Inferior parietal cortex (tissue), 1 donor: ENCODE results near the gene MED29.

Experiments used
- DNase-seq: peaks from one replicate; pipeline ENCODE4 v3.0.0-alpha.2; 2016; ENCODE audit errors: extremely low spot score

MED29 gene

DNA sequence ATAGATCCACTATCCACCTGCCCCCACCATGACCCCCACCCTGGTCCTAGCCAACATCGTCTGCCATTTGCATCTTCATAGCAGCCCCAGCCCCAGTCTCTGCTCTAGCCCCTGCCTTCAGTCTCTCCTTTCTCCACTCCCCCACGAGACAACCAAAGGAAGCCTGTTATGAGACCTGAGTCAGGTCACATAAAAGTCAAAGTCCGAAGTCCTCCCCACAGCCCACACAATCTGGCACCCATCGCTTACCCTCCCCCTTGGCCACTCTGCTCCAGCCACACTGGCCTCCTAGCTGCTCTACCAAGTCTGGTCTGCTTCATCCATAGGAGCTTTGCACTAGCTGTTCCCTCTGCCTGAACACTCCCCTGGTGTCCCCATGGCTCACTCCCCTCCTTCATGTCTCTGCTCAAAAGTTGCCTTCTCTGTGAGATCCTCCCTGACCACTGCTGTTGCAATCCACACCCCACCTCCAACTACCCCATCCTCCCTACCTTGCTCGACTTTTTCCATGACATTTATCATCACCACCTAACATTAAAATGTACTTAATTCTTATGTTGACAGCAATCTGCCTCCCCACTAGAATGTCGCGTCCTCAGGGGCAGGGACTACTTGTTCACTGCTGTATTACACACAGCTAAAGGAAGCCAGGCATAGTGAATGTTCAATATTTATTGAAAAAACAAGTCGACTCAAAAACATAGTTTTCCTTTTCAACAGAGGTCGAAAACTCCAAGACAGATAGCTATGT lies 20.1 kb downstream of the MED29 start:
- DNase-seq = no peak

DNA sequence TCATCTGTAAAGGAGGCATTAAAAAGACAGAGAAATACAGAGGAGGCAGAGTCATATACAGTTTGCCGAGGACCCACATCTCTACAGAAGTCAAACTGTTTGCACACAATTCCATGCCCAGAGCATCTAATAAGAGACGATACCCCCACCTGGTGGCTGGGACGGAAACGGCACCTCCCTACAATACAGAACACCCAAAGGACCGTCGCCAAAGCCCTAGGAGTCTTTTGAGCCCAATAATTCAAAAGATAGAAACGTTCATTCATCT lies 20.6 kb downstream of the MED29 start:
- DNase-seq = peak; percentile 91

DNA sequence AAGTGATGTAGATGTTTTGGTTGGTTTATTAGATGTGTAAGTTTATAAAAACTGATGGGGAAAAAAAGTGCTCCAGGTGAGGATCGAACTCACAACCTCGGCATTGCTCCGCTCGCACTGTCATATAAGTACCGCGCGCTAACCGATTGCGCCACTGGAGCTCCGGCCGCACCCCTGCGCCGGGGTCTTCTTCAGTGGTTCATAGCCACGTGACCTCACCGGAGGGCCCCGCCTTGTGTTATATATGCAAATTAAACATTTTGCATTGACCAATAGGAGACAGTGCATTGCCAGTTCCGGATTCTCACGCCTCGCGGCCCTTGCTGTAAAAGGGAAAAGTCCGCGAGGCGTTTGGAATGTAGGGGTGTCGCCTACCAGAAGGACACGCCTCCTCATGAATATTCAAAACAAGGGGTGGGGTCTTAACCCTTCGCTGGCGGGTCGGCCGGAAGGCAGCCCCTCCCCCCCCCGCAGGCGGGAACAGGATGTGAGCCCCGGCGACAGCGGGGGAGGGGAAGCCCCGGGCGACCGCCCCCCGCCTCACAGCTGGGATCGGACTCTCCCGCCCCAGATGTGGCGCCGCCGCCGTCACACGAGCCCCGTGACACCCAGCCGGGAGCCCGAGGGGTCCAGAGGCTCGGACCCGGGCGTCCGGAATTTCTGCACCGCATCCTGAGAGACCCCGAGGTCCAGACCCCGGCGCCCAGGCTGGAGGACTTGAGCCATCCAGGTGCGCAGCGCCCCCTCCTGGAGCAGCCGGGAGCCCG lies 21.1 kb downstream of the MED29 start, which contains the start of gene PLEKHG2:
Gene PLEKHG2 (plus strand): TSS at position 570 of the 767 bp plus-strand sequence. CDS start 1,418 bp downstream, outside the sequence.
- DNase-seq = peak; percentile 98

DNA sequence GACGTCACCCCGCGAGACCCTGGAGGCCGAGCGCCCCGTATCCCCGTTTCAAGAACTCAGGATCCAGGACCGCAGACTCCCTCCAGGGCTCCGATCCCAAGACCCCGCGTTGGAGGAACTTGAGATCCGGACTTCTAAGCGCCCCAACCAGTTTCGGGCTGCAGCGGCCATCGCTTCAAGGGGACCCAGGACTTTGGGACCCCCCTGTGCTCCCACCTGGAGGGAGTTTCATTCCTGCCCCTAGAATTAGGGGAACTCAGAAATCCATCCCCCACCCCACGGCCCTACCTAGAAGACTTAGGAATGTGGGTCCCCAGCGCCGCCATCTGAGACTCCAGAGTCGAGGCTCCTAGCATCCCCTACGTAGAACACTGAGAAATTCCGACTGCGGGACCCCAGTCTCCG lies 21.7 kb downstream of the MED29 start:
- DNase-seq = no peak

DNA sequence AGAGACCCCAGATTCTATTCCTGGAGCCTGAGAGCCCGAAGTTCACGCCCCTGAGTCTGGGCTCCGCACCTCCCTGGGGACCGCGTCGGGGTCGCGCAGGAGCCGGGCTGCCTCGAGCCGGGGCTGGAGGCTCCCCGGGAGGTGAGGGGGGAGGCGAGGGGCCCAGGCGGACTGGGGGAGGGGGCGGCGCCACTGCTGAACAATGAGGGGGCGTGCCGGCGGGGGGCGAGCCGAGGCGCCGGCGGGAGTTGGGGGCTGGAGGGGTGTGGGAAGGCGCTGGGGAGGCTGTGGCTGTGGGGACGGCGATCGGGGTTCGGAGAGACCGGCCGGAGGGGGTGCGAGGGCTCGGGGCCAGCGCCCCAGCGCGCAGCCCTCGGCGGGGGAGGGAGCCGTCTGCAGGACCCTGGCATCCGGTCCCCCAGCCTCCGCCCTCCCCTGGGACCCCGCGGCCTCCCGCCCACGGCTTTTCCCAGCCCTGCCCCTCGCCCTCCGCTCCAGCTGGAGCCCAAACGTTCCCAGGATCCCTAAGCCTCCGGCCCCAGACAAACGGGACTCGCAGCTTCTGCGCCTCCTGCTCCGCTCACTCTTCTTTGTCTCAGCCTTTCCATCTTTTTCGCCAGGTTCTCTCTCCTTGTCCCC lies 22.2 kb downstream of the MED29 start:
- DNase-seq = no peak

DNA sequence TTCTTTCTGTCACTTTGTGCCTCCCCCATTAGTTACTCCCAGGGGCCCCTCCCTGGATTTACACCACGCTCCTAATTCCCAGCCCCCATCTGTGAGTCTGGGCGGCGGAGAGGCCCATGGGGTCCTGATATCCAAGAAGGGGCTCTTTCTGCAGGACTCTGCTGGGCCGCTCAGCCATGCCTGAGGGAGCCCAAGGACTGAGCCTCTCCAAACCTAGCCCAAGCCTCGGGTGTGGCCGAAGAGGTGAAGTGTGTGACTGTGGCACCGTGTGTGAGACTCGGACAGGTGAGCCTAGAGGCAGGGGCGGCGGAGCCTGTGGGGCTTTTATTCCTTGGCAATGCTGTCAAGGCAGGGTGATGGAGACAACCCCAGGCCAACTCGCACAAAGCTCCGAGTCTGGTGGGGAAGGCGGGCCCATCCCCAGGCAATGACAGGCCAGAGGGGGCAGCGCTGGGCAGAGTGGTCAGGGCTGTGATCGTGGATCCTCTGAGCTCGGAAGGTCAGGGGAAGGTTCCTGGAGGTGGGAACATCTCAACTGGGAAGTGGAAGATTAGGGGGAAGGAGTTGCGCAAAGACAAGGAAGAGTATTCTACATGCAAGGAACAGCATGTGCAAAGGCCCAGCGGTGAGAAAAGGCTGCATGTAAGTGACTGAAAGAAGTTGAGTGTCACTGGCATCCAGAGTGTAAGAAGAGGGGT lies 22.9 kb downstream of the MED29 start:
- no peak for DNase-seq

DNA sequence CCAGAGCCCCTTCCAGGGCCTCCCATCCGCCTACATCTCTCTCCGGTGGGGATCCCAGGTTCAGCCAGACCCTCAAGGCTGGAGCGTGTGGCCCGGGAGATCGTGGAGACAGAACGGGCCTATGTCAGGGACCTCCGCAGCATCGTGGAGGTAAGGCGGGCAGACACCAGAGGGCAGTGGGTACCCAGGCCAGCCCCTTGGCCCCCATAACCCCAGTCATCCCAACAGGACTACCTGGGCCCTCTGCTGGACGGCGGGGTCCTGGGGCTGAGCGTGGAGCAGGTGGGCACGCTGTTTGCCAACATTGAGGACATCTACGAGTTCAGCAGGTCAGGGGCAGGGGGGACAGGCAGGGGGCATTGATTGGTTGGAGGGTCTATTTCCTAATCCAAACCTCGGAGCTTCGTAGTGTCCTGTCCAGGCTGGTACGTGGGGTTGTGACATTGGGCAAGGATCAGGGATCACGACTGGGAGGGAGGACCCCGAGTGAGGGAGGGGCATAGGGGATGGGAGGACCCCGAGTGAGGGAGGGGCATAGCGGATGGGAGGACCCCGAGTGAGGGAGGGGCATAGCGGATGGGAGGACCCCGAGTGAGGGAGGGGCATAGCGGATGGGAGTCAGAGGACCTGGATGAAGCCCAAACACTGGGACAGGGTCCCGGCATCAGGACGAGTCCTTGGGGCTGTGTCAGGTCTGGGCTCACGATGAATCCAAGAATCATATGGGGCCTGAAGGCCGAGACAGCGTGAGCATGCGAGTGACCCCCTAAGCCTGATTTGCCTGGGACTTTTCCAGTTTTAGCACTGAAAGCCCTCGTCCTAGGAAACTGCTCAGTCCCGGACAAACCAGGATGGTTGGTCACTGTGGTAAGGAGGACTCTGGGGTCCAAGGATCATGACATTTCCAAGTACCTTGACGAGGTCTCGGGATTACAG lies 24.2 kb downstream of the MED29 start:
- no peak for DNase-seq

DNA sequence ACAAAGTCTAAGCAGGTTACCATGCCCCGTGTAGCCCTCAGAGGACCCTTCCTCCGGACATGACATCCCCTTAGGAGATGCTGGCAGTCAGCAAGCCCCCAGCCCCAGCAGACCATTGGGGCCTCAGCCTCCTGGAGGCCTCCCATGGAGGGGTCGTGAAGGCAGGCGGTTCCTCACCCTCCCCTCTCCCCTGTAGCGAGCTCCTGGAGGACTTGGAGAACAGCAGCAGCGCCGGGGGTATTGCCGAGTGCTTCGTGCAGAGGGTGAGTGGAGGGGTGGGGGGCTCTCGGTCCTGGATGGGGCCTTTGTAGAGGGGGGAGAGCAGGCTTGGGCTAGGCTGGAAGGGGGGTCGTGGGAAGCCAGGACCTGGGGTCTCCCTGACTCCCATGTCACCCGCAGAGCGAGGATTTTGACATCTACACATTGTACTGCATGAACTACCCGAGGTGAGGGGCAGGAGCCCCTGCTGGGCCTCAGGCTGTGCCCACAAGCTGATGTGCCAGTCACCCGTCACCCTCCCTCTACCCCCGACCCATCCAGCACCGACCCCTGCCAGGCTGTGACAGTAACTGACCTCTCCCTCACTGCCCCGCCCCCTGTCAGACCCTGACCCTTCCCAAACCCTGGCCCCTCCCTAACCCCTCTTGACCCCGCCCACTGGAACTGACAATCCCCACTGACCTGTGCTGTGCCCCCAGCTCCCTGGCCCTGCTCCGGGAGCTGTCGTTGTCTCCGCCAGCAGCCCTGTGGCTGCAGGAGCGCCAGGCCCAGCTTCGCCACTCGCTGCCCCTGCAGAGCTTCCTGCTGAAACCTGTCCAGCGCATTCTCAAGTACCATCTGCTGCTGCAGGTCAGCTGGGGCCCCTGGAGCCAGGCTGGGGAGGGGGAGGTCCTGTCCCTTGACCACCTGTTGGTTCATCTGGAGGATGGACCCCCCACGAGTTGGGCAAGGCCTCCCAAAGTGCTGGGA lies 25.3 kb downstream of the MED29 start:
- DNase-seq = no peak

DNA sequence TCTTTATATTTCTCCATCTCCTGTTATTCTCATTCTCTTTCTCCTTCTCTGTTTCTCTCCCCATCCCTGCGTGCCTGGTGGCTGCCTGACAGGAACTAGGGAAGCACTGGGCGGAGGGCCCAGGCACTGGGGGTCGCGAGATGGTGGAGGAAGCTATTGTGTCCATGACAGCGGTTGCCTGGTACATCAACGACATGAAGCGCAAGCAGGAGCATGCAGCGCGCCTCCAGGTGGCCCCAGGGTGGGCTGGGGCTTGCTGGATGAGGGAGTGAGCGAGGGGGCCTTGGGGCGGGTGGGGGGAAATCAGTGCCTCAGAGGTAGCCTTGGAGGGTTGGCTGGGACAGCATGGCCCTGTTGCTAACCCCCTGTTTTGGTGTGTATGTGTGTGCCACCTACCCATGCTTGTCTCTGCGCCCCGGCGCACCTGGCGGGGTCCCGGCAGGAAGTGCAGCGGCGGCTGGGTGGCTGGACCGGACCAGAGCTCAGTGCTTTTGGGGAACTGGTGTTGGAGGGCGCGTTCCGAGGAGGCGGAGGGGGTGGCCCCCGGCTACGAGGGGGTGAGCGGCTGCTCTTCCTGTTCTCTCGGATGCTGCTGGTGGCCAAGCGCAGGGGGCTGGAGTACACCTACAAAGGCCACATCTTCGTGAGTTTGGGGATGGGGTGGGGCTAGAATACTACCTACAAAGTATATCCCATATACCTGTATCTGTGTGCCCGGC lies 26.4 kb downstream of the MED29 start:
- no peak for DNase-seq

DNA sequence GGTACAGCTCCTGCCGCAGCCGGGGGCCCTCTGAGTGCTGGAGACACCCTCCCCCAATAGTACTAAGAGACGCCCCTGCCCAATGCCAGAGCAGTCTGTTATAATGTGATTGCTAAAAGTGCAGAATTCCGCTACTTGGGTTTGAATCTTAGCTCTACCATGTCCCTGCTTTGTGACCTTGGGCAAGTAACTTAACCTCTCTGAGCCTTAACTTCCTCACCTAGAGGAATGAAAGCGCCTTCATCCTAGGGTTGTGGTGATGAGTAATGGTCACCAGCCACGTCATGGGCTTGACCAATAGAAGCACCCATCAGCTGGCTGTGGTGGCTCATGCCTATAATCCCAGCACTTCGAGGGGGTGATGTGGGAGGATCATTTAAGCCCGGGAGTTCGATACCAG lies 27.8 kb downstream of the MED29 start:
- no peak for DNase-seq

DNA sequence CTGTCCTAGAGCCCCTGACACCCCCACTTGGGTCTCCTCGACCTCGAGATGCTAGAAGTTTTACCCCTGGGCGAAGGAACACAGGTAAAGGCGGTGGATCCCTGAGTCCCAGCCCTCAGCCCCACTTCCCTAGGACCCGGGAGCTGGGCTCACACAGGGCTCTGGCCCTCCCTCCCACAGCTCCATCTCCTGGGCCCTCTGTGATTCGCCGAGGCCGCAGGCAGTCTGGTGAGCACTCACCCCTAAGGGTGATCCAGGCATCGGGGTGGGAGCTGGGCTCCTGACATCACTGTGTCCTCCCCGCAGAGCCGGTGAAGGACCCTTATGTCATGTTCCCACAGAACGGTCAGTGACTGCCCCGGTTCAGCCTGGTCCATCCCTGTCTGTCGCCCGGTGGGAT lies 29.6 kb downstream of the MED29 start:
- no peak for DNase-seq

DNA sequence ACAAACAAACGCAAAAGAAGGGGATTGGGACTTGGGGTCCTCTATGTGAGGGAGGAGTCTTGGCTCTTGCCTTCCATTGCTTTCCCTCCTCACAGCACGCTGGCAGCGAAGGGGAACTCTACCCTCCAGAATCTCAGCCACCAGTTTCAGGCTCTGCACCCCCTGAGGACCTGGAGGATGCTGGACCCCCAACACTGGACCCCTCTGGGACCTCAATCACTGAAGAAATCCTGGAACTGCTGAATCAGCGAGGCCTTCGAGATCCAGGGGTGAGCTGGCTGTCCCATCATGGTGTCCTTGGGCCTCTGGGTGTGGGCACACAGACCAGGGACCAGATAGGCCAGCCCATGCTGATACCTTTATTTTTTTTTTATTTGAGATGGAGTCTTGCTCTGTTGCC lies 30.8 kb downstream of the MED29 start:
- no peak for DNase-seq

DNA sequence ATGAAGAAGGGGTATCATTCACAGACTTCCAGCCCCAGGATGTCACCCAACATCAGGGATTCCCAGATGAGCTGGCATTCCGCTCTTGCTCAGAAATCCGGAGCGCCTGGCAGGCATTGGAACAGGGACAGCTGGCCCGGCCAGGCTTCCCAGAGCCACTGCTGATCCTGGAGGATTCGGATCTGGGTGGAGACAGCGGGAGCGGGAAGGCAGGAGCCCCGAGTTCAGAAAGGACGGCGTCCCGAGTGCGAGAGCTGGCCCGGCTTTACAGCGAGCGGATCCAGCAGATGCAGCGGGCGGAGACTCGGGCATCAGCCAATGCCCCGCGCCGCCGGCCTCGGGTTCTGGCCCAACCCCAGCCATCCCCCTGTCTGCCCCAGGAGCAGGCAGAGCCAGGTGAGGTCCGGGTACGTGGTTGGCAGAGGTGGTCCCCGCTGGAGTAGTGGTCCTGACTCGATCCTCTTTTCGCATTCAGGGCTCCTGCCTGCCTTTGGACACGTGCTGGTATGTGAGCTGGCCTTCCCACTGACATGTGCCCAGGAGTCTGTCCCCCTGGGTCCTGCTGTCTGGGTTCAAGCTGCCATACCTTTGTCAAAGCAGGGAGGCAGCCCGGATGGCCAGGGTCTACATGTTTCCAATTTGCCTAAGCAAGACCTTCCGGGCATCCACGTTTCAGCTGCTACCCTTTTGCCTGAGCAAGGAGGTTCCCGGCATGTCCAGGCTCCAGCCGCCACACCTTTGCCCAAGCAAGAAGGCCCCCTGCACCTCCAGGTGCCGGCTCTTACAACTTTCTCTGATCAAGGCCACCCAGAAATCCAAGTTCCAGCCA lies 32.3 kb downstream of the MED29 start:
- no peak for DNase-seq

DNA sequence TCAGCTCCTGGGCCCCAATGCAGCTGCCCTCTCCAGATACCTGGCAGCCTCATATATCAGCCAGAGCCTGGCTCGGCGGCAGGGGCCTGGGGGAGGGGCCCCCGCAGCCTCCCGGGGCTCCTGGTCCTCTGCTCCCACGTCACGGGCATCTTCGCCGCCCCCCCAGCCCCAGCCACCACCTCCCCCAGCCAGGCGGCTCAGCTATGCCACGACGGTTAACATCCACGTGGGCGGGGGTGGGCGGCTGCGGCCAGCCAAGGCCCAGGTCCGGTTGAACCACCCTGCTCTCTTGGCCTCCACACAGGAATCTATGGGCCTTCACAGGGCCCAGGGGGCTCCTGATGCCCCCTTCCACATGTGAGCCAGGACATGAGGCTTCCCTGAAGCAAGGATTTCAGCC lies 33.8 kb downstream of the MED29 start:
- DNase-seq = no peak

DNA sequence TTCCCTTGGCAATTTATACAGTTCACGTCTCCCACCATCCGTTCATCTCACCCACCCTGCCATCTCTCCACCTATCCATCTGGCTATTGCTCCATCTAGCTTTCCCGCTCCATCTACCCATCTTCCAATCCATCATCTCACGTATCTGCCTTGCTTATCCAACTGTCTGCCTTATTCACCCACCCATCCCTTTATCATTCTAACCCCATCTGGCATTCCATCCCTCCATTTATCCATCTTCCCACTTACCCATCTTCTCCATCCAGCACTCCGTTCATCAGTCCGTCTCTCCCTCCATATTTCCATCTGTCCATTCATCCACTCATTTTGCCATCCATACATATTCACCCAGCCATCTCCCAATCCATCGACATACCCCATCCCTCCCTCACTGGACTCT lies 34.6 kb downstream of the MED29 start:
- no peak for DNase-seq

DNA sequence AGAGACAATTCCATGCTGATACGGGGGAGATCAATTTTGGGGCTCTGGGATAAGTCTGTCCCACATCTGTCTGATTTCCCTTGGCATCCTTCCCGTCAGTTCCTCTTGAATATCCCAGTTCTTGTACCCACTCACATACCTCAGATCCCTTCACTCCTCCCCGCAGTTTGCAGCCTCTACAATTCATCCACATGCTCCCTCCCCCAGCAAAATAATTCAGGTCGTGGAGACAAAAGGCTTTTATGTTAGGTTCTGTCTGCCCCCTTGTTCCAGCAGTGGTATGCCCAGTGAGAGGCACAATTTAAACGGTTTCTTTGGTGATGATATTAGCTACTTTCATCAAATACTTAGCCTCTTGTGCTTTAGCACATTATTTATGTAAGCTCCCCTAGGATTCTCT lies 35.0 kb downstream of the MED29 start:
- no peak for DNase-seq

DNA sequence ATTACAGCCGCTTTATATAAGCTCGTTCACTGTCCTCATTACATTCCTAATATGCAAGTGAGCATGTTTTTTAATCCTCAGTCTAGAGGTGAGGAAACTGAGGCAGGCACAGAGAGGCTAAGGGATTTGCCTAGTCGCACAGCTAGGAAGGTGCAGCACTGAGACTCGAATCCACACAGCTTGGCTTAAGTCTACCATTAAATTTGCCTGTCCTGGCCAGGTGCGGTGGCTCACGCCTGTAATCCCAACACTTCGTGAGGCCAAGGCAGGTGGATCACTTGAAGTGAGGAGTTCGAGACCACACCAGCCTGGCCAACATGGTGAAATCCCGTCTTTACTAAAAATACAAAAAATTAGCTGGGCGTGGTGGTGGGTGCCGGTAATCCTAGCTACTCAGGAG lies 36.5 kb downstream of the MED29 start:
- no peak for DNase-seq

DNA sequence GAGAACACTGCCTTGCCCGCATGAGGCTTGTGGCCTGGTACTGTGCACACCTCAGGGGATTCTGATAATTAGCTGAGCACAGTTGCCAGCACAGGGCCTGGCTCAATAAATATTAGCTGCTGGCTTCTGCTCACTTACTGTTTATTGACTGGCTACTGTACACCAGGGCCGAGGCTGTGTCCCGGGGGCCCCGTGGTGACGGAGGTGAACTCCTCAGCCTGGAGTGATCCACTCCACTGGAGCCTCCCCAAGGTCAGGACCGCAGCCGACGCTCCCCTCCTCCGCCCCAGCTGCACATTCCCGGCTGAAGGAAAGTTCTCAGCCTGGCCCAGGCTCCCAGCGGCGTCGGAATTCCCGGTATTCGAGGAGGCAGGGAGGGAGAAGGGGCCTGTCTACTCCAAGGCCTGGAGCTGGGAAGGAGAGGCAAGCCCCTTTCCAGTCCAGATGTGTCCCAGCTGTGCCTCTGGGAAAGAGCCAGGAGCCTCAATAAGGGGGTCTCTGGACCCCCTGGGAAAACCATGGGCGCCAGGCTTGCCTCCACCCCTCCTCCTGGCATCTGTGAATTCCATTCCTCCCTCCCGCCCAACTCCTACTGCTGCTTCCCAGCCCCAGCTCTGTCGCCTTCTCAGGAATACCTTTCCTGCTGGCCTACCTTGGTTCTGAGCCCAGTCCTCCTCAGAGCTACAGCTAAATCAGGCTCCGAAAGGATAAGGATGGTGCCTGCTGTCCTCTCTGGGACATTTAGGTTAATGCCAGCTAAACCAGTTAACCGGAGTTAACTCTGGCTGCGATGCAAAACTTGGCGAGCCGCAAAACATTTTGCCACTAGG lies 37.3 kb downstream of the MED29 start:
- no peak for DNase-seq
